C1 segment of cervical spinal cord (tissue), 14 donors: Measurements from ENCODE around the gene SOS2.

ENCODE experiments used
- DNase-seq, 14 donors: peaks; one replicate each; lab custom pipeline; 2025; lab: John Stamatoyannopoulos, UW

Gene SOS2

DNA sequence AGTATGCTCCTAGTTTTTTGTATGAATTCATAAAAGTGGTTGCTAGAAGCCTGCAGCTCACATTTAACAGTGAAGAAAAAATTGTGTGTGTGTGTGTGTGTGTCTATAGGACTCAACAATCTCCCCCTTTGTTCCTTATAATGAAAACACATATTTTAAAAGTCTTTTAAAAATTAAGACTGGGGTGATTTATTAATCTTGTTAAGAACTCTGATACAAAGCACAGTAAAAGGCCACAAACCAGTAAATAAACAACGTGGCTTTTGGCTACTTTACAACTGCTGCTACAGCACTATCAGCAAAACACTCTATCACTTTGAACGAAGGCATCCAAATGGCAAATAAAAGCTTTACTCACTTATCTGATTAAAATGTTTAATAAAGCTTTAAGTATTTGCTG lies 114.4 kb downstream of the SOS2 start:
- DNase-seq = peak in 1 of 14 donors; percentile 6

DNA sequence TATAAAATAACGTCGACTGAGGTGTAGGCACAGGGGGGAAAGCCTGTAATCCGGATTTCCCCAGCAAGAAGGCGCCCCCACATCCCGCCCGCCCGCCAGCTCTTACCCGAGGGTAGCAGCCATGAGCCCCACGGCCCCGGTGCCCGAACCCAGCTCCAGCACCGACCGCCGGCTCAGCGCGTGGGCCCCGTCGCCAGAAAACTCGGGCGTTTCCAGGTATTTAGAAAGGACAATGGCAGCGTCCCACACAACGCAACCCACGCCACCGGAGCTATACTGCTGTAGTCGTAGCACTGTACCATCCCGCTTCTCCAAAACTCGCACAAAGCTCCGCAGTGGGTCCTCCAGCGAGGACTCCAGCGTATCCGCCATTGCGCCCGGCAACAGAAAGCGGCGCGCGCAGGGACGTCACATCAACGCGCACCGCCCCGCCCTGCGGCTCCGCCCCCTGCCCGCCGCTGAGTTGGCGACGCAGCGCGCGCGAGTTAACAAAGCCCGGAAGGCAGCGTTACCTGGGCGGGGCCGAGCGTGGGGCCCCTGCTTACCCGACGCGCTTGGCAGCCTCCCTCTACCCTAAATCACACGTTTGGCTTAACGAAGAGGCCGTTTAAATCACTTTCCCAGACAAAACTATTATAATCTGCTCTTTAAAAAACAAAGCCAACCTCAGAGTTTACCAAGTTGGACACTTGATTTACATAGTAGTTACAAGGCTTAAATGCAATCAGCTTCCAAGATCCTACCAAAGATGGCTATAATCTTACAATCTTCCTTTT lies 115.0 kb downstream of the SOS2 start, which contains the start of gene VCPKMT:
Gene VCPKMT, minus strand, starts transcription at position 392 of the 776 bp plus-strand sequence. Its CDS starts 20 bp downstream, at position 372.
- peak; percentile 38 to 91 (median 82) for DNase-seq

- no peak for DNase-seq
Measured at GRCh38 chr14:50113381-50114035, 117.9 kb downstream of the SOS2 start.

- no peak for DNase-seq
Measured at GRCh38 chr14:50110323-50111037, 120.9 kb downstream of the SOS2 start.

DNA sequence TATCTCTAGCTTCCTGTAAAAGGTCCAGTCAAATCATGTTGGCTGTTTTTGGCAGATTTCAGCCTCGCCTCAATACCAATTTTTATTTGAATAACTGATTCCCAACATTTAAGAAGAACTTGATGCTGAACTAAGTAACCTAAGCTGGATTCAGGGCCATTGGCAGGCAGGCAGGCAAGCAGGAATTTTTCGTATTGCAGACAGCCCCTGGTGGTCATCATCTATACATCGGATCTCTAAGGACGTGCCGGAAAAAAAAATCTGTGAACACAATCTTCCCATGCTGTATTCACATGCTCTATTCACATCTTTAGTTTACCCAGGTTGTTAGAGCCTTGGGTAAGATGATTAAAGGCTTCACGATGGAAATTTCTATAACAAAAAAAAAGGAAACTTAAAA lies 122.0 kb downstream of the SOS2 start:
- DNase-seq = no peak

DNA sequence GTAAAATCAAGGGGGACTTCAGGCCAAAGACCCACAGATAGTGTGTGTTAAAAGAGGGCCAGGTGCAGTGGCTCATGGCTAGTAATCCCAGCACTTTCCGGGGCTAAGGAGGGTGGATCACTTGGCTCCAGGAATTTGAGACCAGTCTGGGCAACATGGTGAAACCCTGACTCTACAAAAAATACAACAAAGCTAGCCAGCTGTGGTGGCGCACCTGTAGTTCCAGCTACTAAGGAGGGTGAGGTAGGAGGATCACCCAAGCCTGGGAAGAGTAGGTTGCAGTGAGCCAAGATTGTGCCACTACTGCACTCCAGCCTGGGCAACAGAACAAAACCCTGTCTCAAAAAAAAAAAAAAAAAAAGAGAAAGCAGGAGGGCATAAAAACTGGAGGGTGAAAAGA lies 123.5 kb downstream of the SOS2 start:
- no peak for DNase-seq

DNA sequence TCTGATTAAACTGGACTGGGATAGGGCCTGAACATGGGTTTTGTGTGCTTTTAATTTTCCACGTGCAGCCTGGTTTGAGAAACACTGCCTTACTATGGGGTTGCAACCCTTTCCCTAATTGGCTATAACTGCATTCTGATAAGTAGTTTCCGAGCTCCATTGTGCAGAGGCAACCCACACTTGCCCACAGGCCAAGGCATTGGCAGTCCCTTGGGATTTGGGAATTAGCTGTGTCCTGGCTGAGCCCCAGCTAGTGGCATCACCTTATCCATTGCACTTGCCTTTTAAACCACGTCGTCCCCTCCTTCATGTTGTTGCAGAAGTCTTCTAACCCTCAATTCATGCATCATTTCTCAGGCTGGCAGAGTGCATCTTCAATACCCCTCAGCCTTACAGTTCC lies 125.2 kb downstream of the SOS2 start:
- DNase-seq = no peak

DNA sequence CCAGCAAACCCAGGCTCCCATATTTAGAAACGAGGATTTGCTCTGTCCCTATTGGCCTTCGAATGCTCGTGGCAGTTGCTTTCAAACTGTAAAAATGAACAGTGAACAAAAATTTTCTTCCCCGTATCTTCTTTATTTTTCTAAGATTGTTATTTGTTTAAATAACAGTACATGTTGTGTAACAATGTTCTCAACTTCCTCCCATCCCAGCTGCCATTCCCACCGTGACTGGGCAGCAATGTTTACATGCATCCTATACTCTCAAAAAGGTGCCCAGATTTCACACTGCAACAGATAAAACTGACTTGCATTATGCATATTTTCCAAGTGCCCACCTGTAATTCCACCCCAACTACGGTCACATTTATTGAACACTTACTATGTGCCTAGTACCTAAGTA lies 127.8 kb downstream of the SOS2 start:
- DNase-seq = no peak

- no peak for DNase-seq
Measured at GRCh38 chr14:50101417-50101816, 130.0 kb downstream of the SOS2 start.

DNA sequence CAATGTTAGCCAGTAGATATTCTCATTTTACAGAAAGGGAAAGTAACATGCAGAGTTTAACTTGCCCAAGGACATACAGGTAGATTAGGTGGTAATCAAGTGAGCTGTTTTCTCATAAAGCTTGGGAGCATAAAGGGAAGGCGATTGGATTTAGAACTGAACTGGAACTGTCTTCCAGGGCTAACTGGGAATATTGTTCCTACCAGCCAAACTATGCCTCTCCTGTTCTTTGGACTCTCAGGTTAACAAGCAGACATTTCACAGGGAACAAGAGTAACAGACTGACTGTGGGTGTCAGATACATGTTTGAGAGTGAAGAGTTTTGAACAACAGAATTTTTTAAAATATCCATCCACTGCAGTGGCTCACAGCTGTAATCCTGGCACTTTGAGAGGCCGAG lies 130.6 kb downstream of the SOS2 start:
- no peak for DNase-seq

- DNase-seq = no peak
Measured at GRCh38 chr14:50099335-50099734, 132.0 kb downstream of the SOS2 start.

GRCh38 chr14:50095895-50096294 lies 135.5 kb downstream of the SOS2 start:
- DNase-seq = no peak

GRCh38 chr14:50094056-50094755 lies 137.2 kb downstream of the SOS2 start:
- no peak for DNase-seq

- DNase-seq = no peak
Measured at GRCh38 chr14:50093496-50093895, 137.9 kb downstream of the SOS2 start.

GRCh38 chr14:50092006-50092555 lies 139.3 kb downstream of the SOS2 start:
- DNase-seq = no peak

DNA sequence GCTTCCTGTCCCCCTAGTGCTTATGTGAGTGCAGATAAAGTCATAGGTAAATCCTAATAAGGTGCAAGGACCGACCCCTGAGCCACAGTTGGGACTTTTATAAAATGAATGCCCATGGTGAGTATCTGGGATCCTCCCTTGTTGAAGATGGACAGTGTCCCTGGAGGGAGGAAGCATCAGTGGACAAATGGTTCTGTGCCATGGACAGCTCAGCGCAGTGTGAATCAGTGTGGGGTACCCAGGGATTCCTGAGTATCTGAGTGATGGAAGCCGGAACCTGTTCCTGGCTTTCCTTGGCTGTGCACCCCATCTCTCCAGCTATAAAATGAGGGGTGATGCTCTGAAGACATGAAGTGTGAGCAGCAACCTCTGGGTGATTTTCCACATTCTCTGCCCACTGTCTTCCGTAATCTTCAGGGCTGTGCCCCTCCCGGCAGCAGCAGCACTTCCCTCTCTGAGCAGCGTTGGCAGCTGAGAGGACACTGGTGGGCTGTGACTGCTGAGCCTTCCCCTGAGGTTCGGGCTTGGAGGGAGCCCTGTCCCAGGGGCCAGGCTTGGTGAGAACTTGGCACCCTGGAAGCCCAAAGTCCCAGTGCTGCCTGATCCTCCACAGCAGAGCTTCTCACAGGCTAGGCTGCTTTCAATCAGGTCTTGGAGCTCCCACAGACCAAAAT lies 140.0 kb downstream of the SOS2 start:
- DNase-seq = peak in 1 of 14 donors; percentile 8

- no peak for DNase-seq
Measured at GRCh38 chr14:50089208-50089607, 142.2 kb downstream of the SOS2 start.

- no peak for DNase-seq
Measured at GRCh38 chr14:50088731-50089130, 142.6 kb downstream of the SOS2 start.

- DNase-seq = no peak
Measured at GRCh38 chr14:50088117-50088515, 143.3 kb downstream of the SOS2 start.

- no peak for DNase-seq
Measured at GRCh38 chr14:50087341-50088116, 143.8 kb downstream of the SOS2 start.
